ENCODE results near the gene TSPEAR.
"Not testable (repeated sequence)": the region's sequence is repeated elsewhere in the genome, so short reads cannot be mapped to it uniquely, and the experiment has no call there.

Gene TSPEAR

GRCh38 chr21:44601596-44602462 lies 109.5 kb downstream of the TSPEAR start:
- no peak for DNase-seq

- DNase-seq, result not testable (repeated sequence)
Measured at GRCh38 chr21:44601091-44601490, 110.3 kb downstream of the TSPEAR start.

GRCh38 chr21:44600118-44600978 lies 111.0 kb downstream of the TSPEAR start, which contains the start of gene KRTAP10-7:
Gene KRTAP10-7, plus strand, starts transcription at chr21:44600597. Its CDS starts 25 bp downstream, at chr21:44600622.
- DNase-seq, result not testable (repeated sequence)

GRCh38 chr21:44599264-44600029 lies 111.9 kb downstream of the TSPEAR start:
- no peak for DNase-seq

- no peak for DNase-seq
Measured at GRCh38 chr21:44598061-44598460, 113.3 kb downstream of the TSPEAR start.

- no peak for DNase-seq
Measured at GRCh38 chr21:44596068-44596725, 115.2 kb downstream of the TSPEAR start.

GRCh38 chr21:44595524-44595923 lies 115.8 kb downstream of the TSPEAR start:
- DNase-seq, result no peak

- DNase-seq, result no peak
Measured at GRCh38 chr21:44594406-44594916, 116.9 kb downstream of the TSPEAR start.

- no peak for DNase-seq
Measured at GRCh38 chr21:44593598-44594405, 117.6 kb downstream of the TSPEAR start.

GRCh38 chr21:44592446-44593311 lies 118.7 kb downstream of the TSPEAR start, which contains the start of gene KRTAP10-6:
Gene KRTAP10-6, minus strand, starts transcription at chr21:44592505. Its CDS starts 21 bp downstream, at chr21:44592484.
- no peak for DNase-seq

- DNase-seq, result not testable (repeated sequence)
Measured at GRCh38 chr21:44591801-44592130, 119.6 kb downstream of the TSPEAR start.

GRCh38 chr21:44590897-44591800 lies 120.2 kb downstream of the TSPEAR start:
- DNase-seq, result not testable (repeated sequence)

- DNase-seq, result no peak
Measured at GRCh38 chr21:44590311-44590721, 121.1 kb downstream of the TSPEAR start.

- DNase-seq, result no peak
Measured at GRCh38 chr21:44589586-44590305, 121.6 kb downstream of the TSPEAR start.

- DNase-seq, result no peak
Measured at GRCh38 chr21:44589094-44589493, 122.3 kb downstream of the TSPEAR start.

- no peak for DNase-seq
Measured at GRCh38 chr21:44585892-44586291, 125.5 kb downstream of the TSPEAR start.

- no peak for DNase-seq
Measured at GRCh38 chr21:44583800-44584147, 127.6 kb downstream of the TSPEAR start.

- DNase-seq, result no peak
Measured at GRCh38 chr21:44583089-44583799, 128.1 kb downstream of the TSPEAR start.

Measured in T-helper 9 cell (primary cell).